ENCODE data around the gene RPL36.
"Not testable (repeated sequence)": the region's sequence is repeated elsewhere in the genome, so short reads cannot be mapped to it uniquely, and the experiment has no call there.

RPL36 gene

DNA sequence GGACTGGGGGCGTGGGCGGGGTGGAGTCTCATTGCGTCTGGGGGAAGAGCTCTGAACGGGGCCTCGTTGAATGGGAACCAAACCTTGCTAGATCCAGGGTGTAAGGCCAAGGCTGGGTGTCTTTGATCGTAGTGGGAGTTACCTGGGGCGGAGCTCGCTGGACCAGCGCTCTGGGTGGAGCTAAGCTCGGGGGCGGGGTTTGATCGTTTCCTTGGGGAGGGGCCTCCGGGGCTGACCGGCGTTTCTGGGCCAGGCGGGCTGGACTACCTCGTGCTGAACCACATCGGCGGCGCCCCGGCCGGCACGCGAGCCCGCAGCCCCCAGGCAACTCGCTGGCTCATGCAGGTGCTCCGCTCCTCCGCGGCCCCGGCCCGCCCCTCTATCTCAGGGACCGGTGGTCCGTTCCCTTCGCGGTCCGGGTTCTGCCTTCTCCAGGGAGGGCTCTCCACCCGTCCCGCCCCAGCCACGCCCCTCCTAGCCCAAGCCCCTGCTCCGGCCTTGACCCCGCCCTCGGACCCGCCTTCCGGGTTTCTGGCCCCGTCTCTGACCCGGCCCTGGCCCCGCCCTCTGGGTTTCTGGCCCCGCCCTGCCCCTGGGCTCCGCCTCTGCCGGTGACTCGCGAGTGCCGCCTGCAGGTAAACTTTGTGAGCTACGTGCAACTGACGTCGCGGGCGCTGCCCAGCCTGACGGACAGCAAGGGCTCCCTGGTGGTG, 3.3 kb upstream of the RPL36 start:
- peak; percentile 87 to 97 for DNase-seq (ENCODE audit: low read depth in 1 of 2, low spot score in 1 of 2)
- in situ Hi-C loops (cut with HindIII; ENCODE audit: low pct_unique_long_range_greater_than_20kb, low sequenced_read_pairs): no loop called here
- no peak for TF ChIP-seq JUND (IDR thresholded peaks at IDR 0.05; ENCODE audit: low read depth)

DNA sequence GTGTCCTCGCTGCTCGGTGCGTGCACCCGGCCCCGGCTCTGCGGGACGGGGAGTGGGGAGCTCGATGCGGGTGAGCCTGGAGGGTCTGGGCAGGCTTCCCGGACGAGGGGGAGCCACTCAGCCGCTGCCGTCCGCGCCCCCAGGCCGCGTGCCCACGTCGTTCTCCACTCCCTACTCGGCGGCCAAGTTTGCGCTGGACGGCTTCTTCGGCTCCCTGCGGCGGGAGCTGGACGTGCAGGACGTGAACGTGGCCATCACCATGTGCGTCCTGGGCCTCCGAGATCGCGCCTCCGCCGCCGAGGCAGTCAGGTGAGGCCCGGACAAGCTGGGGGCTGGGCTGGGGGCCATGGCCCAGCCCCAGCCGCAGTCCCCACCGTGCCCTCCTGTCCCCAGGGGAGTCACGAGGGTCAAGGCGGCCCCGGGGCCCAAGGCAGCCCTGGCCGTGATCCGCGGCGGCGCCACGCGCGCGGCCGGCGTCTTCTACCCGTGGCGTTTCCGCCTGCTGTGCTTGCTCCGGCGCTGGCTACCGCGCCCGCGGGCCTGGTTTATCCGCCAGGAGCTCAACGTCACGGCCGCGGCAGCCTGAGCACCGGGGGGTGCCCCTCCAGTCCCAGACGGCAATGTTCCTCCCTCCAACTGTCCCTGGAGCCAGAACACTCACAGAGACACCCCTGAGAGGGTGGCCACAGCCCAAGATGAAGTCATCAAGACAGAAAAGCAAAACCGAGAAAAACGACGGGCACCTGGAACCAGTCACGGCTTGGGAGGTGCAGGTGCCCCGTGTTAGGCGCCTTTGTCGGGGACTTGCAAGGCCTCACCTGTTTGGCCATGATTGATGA, 2.5 kb upstream of the RPL36 start:
- TF ChIP-seq JUND (IDR thresholded peaks at IDR 0.05; ENCODE audit: low read depth): no peak
- DNase-seq (ENCODE audit: low read depth in 1 of 2, low spot score in 1 of 2): no peak
- in situ Hi-C loops (cut with HindIII; ENCODE audit: low pct_unique_long_range_greater_than_20kb, low sequenced_read_pairs): no loop called here

DNA sequence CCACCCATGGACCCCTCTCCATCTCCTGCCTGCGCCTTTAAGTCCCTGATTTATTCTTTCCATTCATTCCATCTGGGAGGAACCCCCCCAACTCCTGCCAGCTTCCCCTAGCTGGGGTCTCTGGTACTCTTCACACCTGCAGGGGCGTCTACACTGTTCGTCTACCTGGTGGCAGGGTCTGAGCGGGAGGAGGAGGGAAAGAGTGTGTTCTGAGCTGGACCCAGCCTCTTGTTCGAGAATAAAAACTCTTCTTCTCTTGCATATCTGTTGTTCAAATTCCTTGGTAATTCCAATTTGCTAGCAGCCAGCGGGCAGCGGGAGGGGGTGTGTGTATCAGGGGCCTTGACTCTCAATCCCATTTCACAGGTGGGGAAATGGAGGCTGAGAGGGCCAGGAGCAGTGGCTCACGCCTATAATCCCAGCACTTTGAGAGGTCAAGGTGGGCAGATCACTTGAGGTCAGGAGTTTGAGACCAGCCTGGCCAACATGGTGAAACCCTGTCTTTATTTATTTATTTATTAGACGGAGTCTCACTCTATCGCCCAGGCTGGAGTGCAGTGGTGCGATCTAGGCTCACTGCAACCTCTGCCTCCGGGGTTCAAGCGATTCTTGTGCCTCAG, 1.7 kb upstream of the RPL36 start:
- in situ Hi-C loops (cut with HindIII; ENCODE audit: low pct_unique_long_range_greater_than_20kb, low sequenced_read_pairs); DNase-seq (ENCODE audit: low read depth in 1 of 2, low spot score in 1 of 2): not testable (repeated sequence)

DNA sequence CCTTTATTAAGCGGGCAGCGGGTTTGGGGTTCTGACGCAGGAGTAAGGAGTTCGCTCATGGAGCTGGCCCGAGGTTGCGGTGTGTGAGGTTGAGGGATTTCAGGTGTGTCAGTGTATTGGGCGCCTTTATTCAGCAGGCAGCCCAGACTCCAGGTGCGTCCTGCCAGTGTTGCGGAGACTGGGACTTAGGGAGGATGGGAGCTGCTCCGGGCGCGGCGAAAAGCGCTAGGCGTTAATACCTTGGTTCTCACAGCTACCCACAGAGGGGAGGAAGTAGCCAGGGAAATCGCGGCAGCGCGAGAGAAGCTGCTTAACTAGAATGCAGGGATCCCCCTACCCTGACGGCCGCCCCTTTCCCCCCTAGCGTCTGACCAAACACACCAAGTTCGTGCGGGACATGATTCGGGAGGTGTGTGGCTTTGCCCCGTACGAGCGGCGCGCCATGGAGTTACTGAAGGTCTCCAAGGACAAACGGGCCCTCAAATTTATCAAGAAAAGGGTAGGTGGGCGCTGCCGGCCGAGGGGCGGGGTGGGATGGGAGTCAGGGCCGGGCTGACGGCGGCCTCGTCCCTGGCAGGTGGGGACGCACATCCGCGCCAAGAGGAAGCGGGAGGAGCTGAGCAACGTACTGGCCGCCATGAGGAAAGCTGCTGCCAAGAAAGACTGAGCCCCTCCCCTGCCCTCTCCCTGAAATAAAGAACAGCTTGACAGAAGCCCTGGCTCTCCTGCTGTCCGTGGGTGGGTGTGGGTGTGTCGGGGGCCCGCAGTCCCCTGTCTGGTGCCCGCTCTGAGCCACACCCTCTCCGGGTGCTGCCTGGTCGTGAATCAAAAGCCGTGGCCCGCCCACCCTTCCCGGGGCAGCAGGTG, 1.1 kb downstream of the RPL36 start:
- no peak for TF ChIP-seq JUND (IDR thresholded peaks at IDR 0.05; ENCODE audit: low read depth)
- no peak for DNase-seq (ENCODE audit: low read depth in 1 of 2, low spot score in 1 of 2)
- in situ Hi-C loops (cut with HindIII; ENCODE audit: low pct_unique_long_range_greater_than_20kb, low sequenced_read_pairs): no loop called here

DNA sequence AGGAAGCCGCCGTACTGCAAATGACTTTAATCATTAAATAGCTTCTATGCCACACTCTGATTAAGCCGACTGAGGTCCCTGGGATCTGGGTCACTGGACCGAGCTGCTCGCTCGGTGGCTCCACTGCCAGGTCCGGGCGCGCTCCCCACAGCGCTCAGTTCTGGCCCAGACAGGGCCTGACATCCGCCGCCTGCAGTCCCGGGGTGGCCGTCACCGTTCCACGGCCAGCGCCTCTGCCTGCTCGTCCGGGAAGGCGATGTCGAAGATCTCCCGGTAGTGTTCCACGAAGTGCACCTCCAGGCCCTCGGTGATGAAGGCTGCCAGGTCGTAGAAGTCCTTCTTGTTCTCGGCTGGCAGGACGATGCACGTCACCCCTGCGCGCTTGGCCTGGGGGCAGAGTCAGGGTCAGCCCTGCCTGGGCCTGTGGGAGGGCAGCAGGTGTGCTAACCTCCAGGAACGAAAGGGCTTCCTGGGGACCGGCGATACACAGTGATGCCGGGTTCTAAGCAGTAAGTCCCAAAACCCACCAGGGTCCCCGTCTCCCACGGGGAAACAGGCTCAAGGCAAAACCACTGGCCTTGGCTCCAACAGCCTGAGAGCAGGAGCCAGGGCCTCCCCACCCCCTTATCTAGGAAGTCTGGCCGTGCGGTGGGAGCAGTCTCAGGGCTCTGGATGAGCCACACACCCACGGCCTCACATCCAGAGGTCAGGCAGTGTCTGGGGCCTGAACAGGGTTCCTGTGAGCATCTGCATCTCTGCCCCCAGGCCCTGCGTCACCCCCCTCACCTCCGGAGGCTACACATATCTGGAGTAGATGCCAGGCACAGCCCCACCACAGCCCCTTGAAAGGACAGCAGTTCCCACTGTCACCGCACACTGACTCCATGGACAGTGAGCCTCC, 2.0 kb downstream of the RPL36 start:
- in situ Hi-C loops (cut with HindIII; ENCODE audit: low pct_unique_long_range_greater_than_20kb, low sequenced_read_pairs): no loop called here
- DNase-seq (ENCODE audit: low read depth in 1 of 2, low spot score in 1 of 2): no peak
- TF ChIP-seq JUND (IDR thresholded peaks at IDR 0.05; ENCODE audit: low read depth): no peak

DNA sequence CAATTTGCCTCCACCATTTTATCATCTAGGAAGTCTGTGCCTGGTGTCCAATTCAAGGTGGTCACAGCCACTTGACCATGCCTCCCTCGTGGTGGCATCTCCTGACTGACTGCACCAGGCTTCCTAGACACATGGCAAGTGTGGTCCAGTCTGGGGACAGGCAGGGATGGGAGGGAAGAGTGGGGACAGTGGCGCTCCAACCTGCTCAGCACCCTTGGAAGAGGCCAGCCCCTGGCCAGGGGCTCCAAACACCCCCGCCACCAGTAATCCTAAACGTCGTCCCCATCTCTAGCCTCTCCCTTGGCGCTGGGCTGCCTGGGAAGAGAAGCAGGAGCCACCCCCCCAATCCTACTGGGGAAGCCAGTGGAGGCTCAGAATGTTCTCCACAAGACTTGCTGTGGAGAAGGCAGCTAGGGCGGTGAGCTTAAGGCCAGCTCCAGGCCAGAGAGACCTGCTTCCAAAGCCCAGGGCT, 2.7 kb downstream of the RPL36 start:
- in situ Hi-C loops (cut with HindIII; ENCODE audit: low pct_unique_long_range_greater_than_20kb, low sequenced_read_pairs): no loop called here
- no peak for DNase-seq (ENCODE audit: low read depth in 1 of 2, low spot score in 1 of 2)
- TF ChIP-seq JUND (IDR thresholded peaks at IDR 0.05; ENCODE audit: low read depth): no peak

DNA sequence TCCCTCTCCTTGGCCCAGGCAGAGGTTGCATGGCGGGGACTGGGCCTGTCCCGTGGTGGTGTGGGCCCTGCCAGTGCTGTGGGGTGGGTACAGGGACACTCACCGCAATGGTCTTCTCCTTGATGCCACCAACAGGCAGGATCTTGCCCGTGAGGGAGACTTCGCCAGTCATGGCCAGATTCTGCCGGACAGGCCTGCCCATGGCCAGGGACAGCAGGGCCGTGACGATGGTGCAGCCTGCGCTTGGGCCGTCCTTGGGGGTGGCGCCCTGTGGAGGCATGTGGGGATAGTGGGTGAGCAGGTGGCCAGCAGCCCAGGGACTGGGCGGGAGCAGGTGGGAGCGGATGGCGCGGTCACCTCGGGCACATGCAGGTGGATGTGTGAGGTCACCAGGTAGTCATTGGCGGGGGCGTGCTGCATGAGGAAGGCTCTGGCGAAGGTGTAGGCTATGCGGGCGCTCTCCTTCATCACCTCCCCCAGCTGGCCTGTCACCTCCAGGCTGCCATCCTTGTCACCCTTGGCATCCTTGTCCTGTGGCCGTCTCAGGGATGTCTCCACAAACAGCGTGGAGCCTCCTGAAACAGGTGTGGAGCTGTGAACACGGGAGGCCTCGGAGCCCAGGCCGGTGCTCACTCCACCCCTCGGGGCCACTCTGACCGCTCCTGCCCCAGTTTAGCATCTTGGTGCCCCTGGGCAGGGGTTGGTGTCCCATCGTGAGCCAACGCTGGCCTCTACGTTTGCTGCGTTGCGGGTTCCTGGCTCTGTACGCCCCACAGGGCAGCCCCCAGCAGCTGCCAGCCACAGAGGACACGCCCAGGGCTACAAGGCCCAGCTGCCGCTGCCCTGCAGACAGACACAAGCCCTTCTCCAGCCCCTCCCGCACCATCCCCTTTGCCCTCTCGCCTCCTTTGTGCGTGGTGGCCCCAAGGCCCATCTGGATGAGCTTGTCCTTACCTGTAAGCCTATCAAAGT, 3.4 kb downstream of the RPL36 start:
- no peak for TF ChIP-seq JUND (IDR thresholded peaks at IDR 0.05; ENCODE audit: low read depth)
- DNase-seq (ENCODE audit: low read depth in 1 of 2, low spot score in 1 of 2): no peak
- in situ Hi-C loops (cut with HindIII; ENCODE audit: low pct_unique_long_range_greater_than_20kb, low sequenced_read_pairs): no loop called here

DNA sequence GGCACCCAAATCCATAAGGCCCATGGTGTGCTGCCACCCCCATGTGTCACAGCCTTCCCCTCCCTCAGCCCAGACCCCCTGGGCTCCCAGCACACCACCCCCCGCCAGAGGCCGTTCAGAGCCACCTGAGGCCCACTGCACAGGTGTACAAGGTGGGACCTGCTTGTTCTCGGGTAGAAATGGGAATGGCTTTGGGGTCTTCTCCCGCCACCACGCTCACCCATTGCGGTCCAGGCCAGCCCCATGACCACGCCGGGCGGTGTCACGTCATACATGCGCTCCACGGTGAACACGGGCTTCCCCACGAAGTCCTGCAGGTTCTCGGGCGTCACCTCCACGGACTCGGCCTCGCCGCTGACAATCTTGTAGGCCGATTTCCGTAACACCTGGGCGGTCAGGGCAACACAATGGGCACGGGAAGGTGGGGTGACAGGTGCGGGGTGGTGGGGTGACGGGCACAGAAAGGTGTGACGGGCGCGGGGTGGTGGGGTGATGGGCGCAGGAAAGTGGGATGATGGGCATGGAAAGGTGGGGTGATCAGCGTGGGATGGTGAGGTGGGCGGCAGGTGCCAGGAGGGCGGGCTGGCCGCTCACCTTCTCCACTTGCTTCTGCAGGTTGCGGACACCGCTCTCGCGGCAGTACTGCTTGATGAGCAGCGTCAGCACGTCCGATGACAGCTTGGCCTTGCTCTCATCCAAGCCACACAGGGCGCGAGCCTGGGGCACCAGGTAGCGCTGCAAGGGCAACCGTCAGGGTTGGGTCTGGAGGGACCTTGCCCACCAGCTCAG, 4.3 kb downstream of the RPL36 start:
- in situ Hi-C loops (cut with HindIII; ENCODE audit: low pct_unique_long_range_greater_than_20kb, low sequenced_read_pairs): no loop called here
- TF ChIP-seq JUND (IDR thresholded peaks at IDR 0.05; ENCODE audit: low read depth): no peak
- DNase-seq (ENCODE audit: low read depth in 1 of 2, low spot score in 1 of 2): no peak

DNA sequence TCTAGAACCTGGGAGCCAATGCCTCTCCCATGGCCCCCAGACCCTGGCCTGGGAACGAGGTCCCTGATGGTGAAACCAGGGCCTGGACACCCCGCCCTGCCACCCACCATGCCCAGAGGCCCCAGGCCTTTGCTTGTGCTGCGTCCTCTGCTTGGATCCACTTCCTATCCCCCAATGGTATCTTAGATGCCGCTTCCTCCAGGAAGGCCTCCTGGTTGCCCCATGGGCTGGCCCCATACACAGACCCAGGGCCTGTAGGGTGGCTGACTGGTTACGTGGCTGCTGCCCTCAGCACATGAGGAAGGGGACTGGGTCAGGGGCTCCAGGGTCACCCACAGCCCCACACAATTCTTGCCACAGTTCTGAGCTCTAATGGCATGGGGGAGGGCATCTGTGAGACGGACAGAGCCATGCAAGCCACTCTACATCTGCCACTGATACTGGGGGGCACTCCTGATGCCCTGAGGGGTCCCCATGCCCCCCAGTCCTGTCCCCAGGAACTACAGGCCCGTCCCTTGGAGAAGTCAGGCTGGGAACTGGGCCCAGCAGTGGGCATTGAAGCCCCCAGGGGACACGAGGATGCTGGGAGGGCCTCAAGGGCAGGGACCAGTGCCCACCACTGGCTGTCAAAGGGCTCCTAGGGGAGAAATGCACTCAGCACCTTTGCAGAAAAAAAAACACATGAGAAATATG, 5.0 kb downstream of the RPL36 start:
- TF ChIP-seq JUND (IDR thresholded peaks at IDR 0.05; ENCODE audit: low read depth): no peak
- no peak for DNase-seq (ENCODE audit: low read depth in 1 of 2, low spot score in 1 of 2)
- in situ Hi-C loops (cut with HindIII; ENCODE audit: low pct_unique_long_range_greater_than_20kb, low sequenced_read_pairs): no loop called here

Measured in T47D (cell line).